CD4-positive, alpha-beta T cell (primary cell): ENCODE results near the gene NGRN. TPM values are rescaled to one million over a fixed set of nuclear protein-coding genes. Genes with fewer than 3 reads are reported as not detected.
"Not testable (repeated sequence)": the region's sequence is repeated elsewhere in the genome, so short reads cannot be mapped to it uniquely, and the experiment has no call there.

Experiments
- ATAC-seq: fragments of 200-7000 bp; cut with Tn5 transposase; one replicate; pipeline ENCODE4 v1.10.0; 2022; ENCODE audit warnings: mild to moderate bottlenecking; ENCODE audit not compliant: poor library complexity
- CTCF ChIA-PET: fragments of 350-600 bp; sonication (Branson Sonifier 250); formaldehyde crosslinking; loops from one replicate; lab custom pipeline; 2021; ENCODE audit warnings: antibody characterized with exemption, inconsistent platforms; lab: Charles Lee
- POLR2A ChIA-PET: fragments of 350-600 bp; sonication (Branson Sonifier 250); formaldehyde crosslinking; loops from one replicate; lab custom pipeline; 2021; ENCODE audit warnings: antibody characterized with exemption, inconsistent platforms; lab: Charles Lee
- DNase-seq, 14 experiments: peaks; one replicate each; pipeline ENCODE4 v3.0.0-alpha.2; 2013 to 2020; ENCODE audit warnings: mixed read lengths in 2 of 14
- H3K27ac ChIP-seq, 2 donors: one replicate each; pipeline versions ENCODE4 v1.5.1 to v1.7.0; 2013; ENCODE audit warnings: low read length in 2 of 2, low read depth in 1 of 2, mild to moderate bottlenecking in 1 of 2
- H3K27me3 ChIP-seq, 2 experiments: 1 replicate in 1 of 2; 2 replicates in 1 of 2; pipeline versions ENCODE4 v1.6.1 to v1.7.0; 2013; ENCODE audit warnings: low read length in 2 of 2, control low read depth in 1 of 2, mild to moderate bottlenecking in 1 of 2, moderate library complexity in 1 of 2; ENCODE audit not compliant: insufficient read depth in 2 of 2, control insufficient read depth in 1 of 2
- H3K36me3 ChIP-seq: one replicate; pipeline ENCODE4 v1.6.1; 2013; ENCODE audit warnings: low read length, control low read depth; ENCODE audit not compliant: insufficient read depth
- H3K4me1 ChIP-seq: one replicate; pipeline ENCODE4 v1.6.1; 2013; ENCODE audit warnings: low read length, control low read depth; ENCODE audit not compliant: insufficient read depth
- H3K4me3 ChIP-seq: one replicate; pipeline ENCODE4 v1.5.1; 2013; ENCODE audit warnings: mild to moderate bottlenecking, low read length, moderate library complexity
- H3K9me3 ChIP-seq, 2 experiments: 1 replicate in 1 of 2; 2 replicates in 1 of 2; pipeline versions ENCODE4 v1.6.1 to v1.7.0; 2013; ENCODE audit warnings: low read length in 2 of 2, mild to moderate bottlenecking in 2 of 2, control low read depth in 1 of 2, moderate library complexity in 1 of 2; ENCODE audit not compliant: control insufficient read depth in 1 of 2, insufficient read depth in 1 of 2
- H3K27ac Mint-ChIP-seq: one replicate; pipeline ENCODE4 v1.8.0; 2020; ENCODE audit warnings: mixed read lengths
- H3K27me3 Mint-ChIP-seq: one replicate; pipeline ENCODE4 v1.8.0; 2021; ENCODE audit warnings: mixed read lengths
- H3K36me3 Mint-ChIP-seq: one replicate; pipeline ENCODE4 v1.8.0; 2021; ENCODE audit warnings: low read depth, mixed read lengths
- H3K4me1 Mint-ChIP-seq: one replicate; pipeline ENCODE4 v1.8.0; 2021; ENCODE audit warnings: low read depth, mixed read lengths
- H3K4me3 Mint-ChIP-seq: one replicate; pipeline ENCODE4 v1.8.0; 2020; ENCODE audit warnings: mild to moderate bottlenecking, mixed read lengths
- H3K9me3 Mint-ChIP-seq: one replicate; pipeline ENCODE4 v1.8.0; 2020; ENCODE audit warnings: mixed read lengths
- CTCF ChIP-seq: fragments of 200-600 bp; IDR thresholded peaks from one replicate; pipeline ENCODE4 v1.8.0; 2022; ENCODE audit warnings: antibody characterized with exemption, mild to moderate bottlenecking
- intact Hi-C, 2 experiments: fragments of 100-400 bp; cut with DNase I in 1 of 2; cut with micrococcal nuclease in 1 of 2; formaldehyde crosslinking; loops; one replicate each; pipeline versions ENCODE4 v1.15.1 to v1.9.0; 2023 to 2025; cut with DNase I, micrococcal nuclease
- total RNA-seq, 174 experiments: library from RNA in 2 of 174; stranded (reverse) in 2 of 174; gene quantifications; one replicate each; pipeline ENCODE4 v1.2.3 and lab custom pipeline; 2021 to 2026

NGRN gene
- total RNA-seq, 2 experiments from 2014 or later, result 55.7 to 58.4 TPM

- Mint-ChIP-seq H3K27ac (no peak overlapping the region), H3K27me3 (no peaks in the 10 kb centered on the region), H3K4me3 (no peak overlapping the region), H3K9me3 (no peaks in the 10 kb centered on the region), H3K4me1 (peaks cover 5% of the 10 kb centered on the region), H3K36me3 (no peaks in the 10 kb centered on the region)
- ChIA-PET POLR2A (no interaction called here), CTCF (no interaction called here)
- TF ChIP-seq CTCF, result no peak
- ATAC-seq, result no peak
- H3K36me3 ChIP-seq, result no peaks in the 10 kb centered on the region
- no peaks in the 10 kb centered on the region for H3K27me3 ChIP-seq
- H3K9me3 ChIP-seq, result no peaks in the 10 kb centered on the region
- intact Hi-C loops, result no loop called here
- no peak overlapping the region for H3K27ac ChIP-seq
- no peak for DNase-seq
- H3K4me1 ChIP-seq, result peaks cover 13% of the 10 kb centered on the region
- H3K4me3 ChIP-seq, result no peak overlapping the region
Observed at GRCh38 chr15:90294601-90295269, 29.3 kb downstream of the NGRN start.

- no peak overlapping the region for H3K4me3 Mint-ChIP-seq
- Histone ChIP-seq H3K36me3 (no peaks in the 10 kb centered on the region), H3K27me3 (no peaks in the 10 kb centered on the region), H3K4me1 (peaks cover 13% of the 10 kb centered on the region), H3K9me3 (no peaks in the 10 kb centered on the region), H3K4me3 (no peak overlapping the region), H3K27ac (no peak overlapping the region)
- ATAC-seq (no peak), DNase-seq (no peak)
- ChIA-PET CTCF (no interaction called here), POLR2A (no interaction called here)
- no peak for TF ChIP-seq CTCF
- peaks cover 5% of the 10 kb centered on the region for H3K4me1 Mint-ChIP-seq
- H3K27me3 Mint-ChIP-seq, result no peaks in the 10 kb centered on the region
- no peak overlapping the region for H3K27ac Mint-ChIP-seq
- intact Hi-C loops, result no loop called here
- H3K9me3 Mint-ChIP-seq, result no peaks in the 10 kb centered on the region
- H3K36me3 Mint-ChIP-seq, result no peaks in the 10 kb centered on the region
Observed at GRCh38 chr15:90295270-90295648, 29.8 kb downstream of the NGRN start.

- intact Hi-C loops, CTCF ChIA-PET, ATAC-seq, H3K9me3 ChIP-seq, H3K36me3 ChIP-seq, DNase-seq, H3K27me3 Mint-ChIP-seq, H3K27me3 ChIP-seq, H3K36me3 Mint-ChIP-seq, H3K4me3 Mint-ChIP-seq, H3K4me3 ChIP-seq, POLR2A ChIA-PET, H3K27ac ChIP-seq, H3K27ac Mint-ChIP-seq, H3K9me3 Mint-ChIP-seq: not testable (repeated sequence)
- peaks cover 19% of the 10 kb centered on the region for H3K4me1 ChIP-seq
- peaks cover 11% of the 10 kb centered on the region for H3K4me1 Mint-ChIP-seq
Observed at GRCh38 chr15:90296316-90296884, 30.9 kb downstream of the NGRN start.

- TF ChIP-seq CTCF, result no peak
- ATAC-seq, result no peak
- Mint-ChIP-seq H3K9me3 (no peaks in the 10 kb centered on the region), H3K36me3 (no peaks in the 10 kb centered on the region), H3K4me3 (no peak overlapping the region), H3K27ac (no peak overlapping the region), H3K27me3 (no peaks in the 10 kb centered on the region), H3K4me1 (peaks cover 11% of the 10 kb centered on the region)
- intact Hi-C loops, result no loop called here
- H3K27ac ChIP-seq, result no peak overlapping the region
- no peaks in the 10 kb centered on the region for H3K27me3 ChIP-seq
- POLR2A ChIA-PET, result no interaction called here
- H3K36me3 ChIP-seq, result no peaks in the 10 kb centered on the region
- no peaks in the 10 kb centered on the region for H3K9me3 ChIP-seq
- H3K4me1 ChIP-seq, result peaks cover 18% of the 10 kb centered on the region
- CTCF ChIA-PET, result no interaction called here
- no peak overlapping the region for H3K4me3 ChIP-seq
- DNase-seq, result no peak
Observed at GRCh38 chr15:90297021-90297420, 31.5 kb downstream of the NGRN start.
